Dedifferentiated amniotic fluid mesenchymal stem cell (primary cell): ENCODE results near the gene FAM222B.
"Not testable (repeated sequence)": the region's sequence is repeated elsewhere in the genome, so short reads cannot be mapped to it uniquely, and the experiment has no call there.

Experiments used
- DNase-seq: peaks from one replicate; pipeline ENCODE4 v3.0.0-alpha.2; 2016; ENCODE audit errors: extremely low spot score

Gene FAM222B

GRCh38 chr17:28871056-28871579, 28.5 kb upstream of the FAM222B start:
- DNase-seq = no peak

DNA sequence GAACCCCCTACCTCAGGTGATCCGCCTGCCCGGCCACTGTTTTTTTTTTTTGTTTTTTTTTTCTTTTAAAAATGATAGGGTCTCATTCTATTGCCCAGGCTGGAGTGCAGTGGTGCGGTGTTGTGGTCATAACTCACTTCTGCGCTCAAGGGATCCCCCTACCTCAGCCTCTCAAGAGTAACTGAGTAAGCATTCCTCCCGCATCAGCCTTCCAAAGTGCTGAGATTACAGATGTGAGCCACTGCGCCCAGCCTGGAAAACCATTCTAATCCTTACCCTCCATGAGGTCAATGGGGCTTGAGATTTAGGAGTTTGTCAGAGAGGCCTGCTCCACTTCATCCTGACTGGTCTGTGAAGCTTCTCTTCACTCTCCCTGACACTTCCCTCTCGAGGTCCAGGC, 24.7 kb upstream of the FAM222B start:
- no peak for DNase-seq

DNA sequence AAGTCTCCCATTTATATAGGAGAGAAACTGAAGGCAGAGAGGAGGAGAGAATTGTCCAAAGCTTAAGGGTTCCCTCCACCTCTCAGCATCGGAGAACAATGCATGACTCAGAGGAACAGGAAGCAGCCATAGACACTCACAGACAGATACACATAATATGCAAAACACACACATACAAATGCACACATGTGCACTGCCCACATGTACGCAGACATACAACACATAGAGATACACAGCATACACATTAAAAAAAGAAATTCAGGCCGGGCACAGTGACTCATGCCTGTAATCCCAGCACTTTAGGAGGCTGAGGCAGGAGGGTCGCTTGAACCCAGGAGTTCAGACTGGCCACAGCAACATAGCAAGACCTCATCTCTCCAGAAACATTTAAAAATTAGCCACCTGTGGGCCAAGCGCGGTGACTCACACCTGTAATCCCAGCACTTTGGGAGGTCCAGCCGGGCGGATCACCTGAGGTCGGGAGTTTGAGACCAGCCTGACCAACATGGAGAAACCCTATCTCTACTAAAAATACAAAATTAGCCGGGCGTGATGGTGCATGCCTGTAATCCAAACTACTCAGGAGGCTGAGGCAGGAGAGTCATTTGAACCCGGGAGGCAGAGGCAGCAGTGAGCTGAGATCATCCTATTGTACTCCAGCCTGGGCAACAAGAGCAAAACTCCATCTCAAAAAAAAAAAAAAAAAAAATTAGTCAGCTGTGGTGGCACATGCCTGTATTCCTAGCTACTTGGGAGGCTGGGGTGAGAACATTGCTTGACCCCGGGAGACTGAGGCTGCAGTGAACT, 23.6 kb upstream of the FAM222B start:
- no peak for DNase-seq

DNA sequence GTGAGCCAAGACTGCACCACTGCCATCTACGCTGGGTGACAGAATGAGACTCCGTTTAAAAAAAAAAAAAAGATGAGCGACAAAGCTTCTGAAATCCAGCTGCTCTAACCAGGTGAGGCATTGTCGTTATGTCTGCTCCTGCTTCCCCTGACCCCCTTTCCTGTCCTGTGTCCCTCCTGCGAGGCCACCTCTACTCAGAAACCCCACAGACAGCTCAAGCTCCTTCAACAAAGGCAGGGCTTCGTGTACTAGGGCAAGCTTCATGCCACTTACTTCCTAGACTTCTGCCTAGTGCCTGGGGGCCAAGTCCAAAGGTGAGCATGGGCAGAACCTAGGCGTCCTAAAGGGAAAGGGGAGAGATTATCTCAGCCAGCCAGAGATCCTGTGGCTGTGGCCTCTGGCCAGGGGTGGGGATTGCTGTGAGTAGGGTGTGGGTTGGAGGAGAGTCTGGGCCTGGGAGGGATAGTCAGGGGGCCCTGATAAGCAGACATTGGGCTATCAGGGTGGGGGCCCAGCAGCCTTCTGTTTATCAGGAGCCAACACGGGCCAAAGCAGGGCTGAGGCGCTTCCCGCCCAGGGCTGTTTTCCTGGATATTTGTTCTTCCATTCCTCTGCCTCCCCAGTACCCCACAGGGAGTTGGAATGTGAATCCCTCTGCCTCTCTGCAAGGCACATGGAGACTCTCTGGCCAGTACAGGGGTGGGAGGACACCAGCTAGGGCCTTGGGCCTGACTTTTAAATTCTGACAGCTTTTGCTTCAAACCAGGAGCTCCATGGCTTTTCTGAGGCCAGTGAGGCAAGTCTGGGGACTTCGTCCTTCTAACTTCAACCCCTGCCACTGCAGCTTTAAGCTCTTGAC, 22.6 kb upstream of the FAM222B start:
- DNase-seq = no peak

DNA sequence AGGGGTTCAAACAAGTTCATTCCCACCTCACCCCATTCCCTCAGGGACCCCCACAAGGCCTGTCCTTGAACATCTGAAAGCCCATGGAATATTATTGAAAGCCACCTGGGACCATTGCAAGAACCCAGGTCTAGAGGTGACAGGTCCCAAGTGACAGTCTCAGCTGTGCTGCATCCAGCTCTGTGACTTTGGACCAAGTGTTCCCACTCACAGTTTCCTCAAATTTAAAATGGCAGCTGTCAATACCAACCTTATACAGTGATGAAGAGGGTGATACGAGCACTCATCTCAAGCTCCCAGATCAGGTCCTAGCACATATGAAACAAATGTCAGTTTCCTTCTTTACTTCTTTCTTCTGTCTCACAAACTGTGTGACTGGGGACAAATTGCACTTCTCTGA, 21.4 kb upstream of the FAM222B start:
- DNase-seq = no peak

DNA sequence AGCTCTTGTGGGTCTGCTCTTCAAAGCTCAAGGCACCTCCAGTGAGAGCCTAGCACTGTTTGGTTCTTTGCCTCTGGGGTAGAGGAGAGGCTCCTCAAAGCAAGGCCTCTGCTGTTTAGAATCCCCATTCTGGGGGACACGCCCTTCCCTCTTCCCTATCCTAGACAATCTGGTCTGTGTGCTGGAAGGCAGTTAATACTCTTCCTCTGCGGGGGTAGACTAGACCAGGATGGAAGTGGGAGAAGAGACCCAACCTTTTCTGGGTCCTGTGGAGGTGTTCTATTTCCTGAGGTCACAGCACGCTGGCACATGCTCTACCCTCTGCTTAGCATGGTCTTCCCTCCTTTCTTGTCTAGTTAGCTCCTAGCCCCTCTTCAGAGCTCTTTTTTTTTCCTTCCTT, 20.0 kb upstream of the FAM222B start:
- no peak for DNase-seq

GRCh38 chr17:28861393-28862203, 19.0 kb upstream of the FAM222B start:
- no peak for DNase-seq

GRCh38 chr17:28860363-28860808, 17.8 kb upstream of the FAM222B start:
- DNase-seq = no peak

GRCh38 chr17:28858801-28859355, 16.3 kb upstream of the FAM222B start:
- no peak for DNase-seq

DNA sequence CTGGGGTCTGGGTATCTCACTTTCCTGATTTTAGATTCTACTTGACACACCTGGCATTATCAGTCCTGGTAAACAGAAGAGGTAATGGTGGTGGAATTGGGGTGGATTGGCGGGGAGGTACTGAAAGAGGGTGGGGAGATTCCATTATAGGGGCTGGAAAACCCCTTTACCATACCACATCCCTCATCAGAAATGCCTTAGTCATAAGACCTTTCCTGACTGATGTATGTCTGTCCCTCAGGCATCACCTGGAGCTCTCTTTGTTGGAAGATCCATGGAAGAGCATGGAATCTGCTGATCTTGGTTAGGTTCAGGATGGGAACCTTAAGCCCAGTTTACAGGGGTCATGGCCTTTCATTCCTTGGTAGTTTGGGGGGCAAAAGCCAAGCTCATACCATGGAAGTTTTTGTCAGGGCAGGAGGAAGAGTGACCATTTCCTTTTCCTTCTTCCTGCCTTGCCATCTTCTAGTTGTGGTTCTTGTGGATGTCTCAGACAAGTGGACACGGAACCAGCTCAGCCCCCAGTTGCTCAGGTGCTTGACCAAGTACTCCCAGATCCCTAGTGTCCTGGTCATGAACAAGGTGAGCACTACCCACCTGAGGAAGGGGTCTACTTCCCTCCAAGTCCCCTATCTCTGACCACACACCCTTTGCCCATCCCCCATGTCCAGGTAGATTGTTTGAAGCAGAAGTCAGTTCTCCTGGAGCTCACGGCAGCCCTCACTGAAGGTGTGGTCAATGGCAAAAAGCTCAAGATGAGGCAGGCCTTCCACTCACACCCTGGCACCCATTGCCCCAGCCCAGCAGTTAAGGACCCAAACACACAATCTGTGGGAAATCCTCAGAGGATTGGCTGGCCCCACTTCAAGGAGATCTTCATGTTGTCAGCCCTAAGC, 15.6 kb upstream of the FAM222B start:
- DNase-seq = no peak

DNA sequence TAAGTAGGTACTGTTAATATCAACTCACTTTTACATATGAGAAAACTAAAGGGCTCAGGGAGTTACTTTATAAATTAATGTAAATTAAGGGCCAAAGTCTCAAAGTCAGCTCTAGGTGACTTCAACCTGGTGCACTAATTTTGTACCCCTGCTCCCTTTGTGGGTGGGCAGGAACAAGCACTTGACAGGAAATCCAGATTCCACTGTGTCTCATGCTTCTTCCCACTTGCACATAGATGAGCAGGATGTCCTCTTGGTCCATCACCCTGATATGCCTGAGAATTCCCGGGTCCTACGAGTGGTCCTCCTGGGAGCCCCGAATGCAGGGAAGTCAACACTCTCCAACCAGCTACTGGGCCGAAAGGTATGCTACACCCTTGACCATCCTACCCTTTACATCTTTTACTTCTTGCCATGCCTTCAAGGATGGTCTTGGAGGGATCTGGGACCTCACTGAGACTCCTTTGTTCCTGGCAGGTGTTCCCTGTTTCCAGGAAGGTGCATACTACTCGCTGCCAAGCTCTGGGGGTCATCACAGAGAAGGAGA, 13.5 kb upstream of the FAM222B start:
- no peak for DNase-seq

DNA sequence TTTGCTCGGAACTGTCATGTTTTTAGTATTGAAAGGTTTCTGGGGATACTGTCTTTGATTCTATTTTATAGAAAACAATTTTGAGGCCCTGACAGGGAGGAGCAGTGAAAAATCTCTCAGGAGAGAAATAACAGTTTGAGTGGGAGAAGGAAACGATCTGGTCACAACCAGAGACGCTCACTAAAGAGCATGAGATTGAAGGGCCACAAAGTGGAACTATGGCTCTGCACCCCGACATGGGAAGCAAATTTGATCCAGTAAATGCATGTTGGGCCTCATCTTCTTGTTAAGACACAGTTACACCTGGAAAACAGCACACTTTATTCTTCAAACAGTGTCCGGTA, 12.7 kb upstream of the FAM222B start:
- no peak for DNase-seq

DNA sequence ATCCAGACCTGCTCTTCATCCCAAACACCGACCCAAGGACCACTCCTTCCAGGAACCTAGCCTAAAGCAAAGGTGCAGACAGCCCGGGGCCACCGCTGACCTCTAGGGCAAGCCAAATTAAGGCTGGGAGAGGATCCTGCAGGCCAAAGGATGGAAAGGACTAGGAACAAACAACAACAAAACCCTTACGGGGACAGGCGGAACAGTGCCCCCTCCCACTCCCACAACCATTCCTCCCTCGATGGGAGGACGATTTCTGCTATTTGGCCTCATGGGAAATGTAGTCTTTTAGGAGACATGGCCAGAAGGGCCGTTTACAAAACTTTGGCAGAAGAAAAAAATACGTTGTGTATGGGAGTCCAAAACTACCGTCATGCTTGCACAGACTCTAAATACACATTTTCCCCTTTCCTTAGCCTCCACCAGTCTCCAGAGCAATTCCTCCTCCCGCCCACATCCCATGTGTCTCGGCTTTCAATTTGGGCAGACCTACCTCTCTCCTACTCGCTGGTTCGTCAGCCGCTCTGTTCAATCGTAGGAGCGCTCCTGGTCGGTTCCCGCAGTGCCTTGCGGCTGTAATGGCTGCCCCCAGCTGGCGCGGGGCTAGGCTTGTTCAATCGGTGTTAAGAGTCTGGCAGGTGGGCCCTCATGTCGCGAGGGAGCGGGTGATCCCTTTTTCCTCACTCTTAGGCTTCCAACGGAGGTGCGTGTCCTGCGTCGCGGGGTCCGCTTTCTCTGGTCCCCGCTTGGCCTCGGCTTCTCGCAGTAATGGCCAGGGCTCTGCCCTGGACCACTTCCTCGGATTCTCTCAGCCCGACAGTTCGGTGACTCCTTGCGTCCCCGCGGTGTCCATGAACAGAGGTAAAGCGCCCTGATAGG, 12.1 kb upstream of the FAM222B start, which contains the start of gene ERAL1:
Gene ERAL1 (plus strand): TSS at position 560 of the 879 bp plus-strand sequence. CDS start 19 bp downstream, at position 579.
- DNase-seq = peak; percentile 95

DNA sequence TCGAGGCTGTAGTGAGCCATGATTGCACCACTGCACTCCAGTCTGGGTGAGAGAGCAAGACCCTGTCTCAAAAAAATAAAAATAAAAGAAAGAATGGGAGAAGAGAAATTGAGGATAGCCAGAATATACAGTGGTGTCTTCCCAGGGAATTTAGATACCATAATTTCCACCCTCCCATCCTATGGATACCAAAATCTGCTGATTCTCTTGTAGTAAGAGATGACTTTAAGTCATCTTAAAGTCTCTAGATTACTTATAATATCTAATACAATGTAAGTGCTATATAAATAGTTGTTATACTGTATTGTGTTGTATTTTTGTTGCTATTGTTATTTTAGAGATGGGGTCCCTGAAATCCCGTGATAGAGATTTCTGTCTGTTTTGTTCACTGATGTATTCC, 10.7 kb upstream of the FAM222B start:
- no peak for DNase-seq

GRCh38 chr17:28849281-28849680, 6.7 kb upstream of the FAM222B start:
- DNase-seq = no peak

GRCh38 chr17:28848667-28849066, 6.1 kb upstream of the FAM222B start:
- not testable (repeated sequence) for DNase-seq

DNA sequence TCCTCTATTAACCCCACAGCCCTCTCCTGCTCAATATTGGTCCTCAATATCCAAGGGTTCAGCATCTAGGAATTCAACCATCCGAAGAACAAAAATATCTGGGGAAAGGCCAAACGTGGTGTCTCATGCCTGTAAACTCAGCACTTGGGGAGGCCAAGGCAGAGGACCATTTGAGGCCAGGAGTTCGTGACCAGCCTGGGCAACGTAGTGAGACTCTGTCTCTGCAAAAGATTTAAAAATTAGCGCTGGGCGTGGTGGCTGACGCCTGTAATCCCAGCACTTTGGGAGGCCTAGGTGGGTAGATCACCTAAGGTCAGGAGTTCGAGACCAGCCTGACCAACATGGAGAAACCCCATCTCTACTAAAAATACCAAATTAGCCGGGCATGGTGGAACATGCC, 4.1 kb upstream of the FAM222B start:
- DNase-seq = not testable (repeated sequence)

- DNase-seq = no peak
Measured at GRCh38 chr17:28846231-28846630, 3.6 kb upstream of the FAM222B start.

- no peak for DNase-seq
Measured at GRCh38 chr17:28843816-28844148, 1.2 kb upstream of the FAM222B start.
